Activated CD4-positive, alpha-beta T cell treated with anti-CD3 and anti-CD28 coated beads, Interleukin-2, Interleukin-4, amounts not matched to agents 100 ng/mL and 50 ng/mL, durations not matched to agents 16 hours and 8 hours (primary cell): Measurements from ENCODE around the gene MTSS2.
"Not testable (repeated sequence)": the region's sequence is repeated elsewhere in the genome, so short reads cannot be mapped to it uniquely, and the experiment has no call there.

Source experiments
- DNase-seq: peaks from one replicate; pipeline ENCODE4 v3.0.0-alpha.2; 2020; ENCODE audit warnings: low spot score

The MTSS2 gene

GRCh38 chr16:70651524-70651923 lies 34.3 kb downstream of the MTSS2 start:
- no peak for DNase-seq

GRCh38 chr16:70650216-70650615 lies 35.6 kb downstream of the MTSS2 start:
- no peak for DNase-seq

GRCh38 chr16:70649300-70649699 lies 36.6 kb downstream of the MTSS2 start:
- DNase-seq = no peak

GRCh38 chr16:70648606-70649005 lies 37.2 kb downstream of the MTSS2 start:
- no peak for DNase-seq

GRCh38 chr16:70647441-70648359 lies 38.2 kb downstream of the MTSS2 start:
- DNase-seq = no peak

- DNase-seq = no peak
Measured at GRCh38 chr16:70646260-70647241, 39.3 kb downstream of the MTSS2 start, which contains the start of gene IL34. TSS of gene IL34 (plus strand) at chr16:70646559. CDS start at chr16:70646948, 389 bp downstream.

- DNase-seq = no peak
Measured at GRCh38 chr16:70644763-70645597, 40.9 kb downstream of the MTSS2 start.

GRCh38 chr16:70643264-70643663 lies 42.6 kb downstream of the MTSS2 start:
- not testable (repeated sequence) for DNase-seq

- no peak for DNase-seq
Measured at GRCh38 chr16:70642633-70643032, 43.2 kb downstream of the MTSS2 start.

- DNase-seq = no peak
Measured at GRCh38 chr16:70638814-70639792, 46.8 kb downstream of the MTSS2 start.
